RCC 7860 (cell line): Measurements from ENCODE around the gene WWOX.
A peak's percentile ranks its signal among the peaks of the same experiment; 100 is the strongest.

Experiments
- DNase-seq: peaks from one replicate; pipeline ENCODE4 v3.0.0-alpha.2; 2015; ENCODE audit warnings: low spot score
- FAIRE-seq: peaks from 2 replicates; lab custom pipeline; 2012; peaks lifted over from hg19 to GRCh38; lab: Jason Lieb, UNC

The WWOX gene

DNA sequence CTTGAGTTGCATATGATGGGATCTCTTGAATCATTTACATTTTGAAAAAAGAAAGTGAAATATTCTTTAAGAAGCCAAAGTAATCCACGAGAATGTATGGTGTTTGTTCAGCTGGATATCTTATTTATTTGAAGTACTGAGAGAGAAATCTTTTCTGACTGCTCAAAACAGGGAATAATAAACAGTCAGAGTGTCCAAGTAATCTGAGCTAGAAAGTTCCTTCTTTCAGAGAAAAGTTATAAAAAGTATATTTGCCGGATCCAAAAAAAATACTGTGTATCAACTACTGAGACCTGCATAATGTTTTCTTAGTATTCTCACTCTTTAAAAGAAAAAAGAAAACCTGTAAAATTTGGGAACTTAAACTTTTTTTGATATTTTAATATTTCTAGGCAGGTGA is 350.8 kb downstream of the WWOX start:
- no peak for DNase-seq
- no peak for FAIRE-seq

DNA sequence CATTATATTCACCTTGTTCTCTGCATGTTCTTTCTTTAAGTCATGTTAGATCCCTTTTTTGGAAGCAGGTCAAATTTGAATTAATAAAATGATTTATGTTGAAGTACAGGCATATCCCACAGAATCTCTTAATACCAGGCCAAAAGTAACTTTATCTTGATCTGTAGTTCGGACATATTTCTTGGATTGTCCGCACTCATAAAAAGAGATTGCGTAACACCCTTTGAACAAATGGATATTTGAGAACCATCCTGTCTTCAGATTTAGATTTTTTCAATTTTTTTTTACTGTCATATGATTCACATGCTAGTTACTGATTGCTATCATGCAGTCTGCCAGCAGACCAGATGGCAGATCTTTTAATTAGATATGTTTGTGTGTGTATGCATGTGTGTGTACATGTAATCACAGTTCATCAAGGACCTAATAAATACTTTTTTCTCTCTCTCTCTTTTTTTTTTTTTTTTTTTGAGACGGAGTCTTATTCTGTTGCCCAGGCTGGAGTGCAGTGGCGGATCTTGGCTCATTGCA is 352.6 kb downstream of the WWOX start:
- no peak for DNase-seq
- FAIRE-seq, result no peak

DNA sequence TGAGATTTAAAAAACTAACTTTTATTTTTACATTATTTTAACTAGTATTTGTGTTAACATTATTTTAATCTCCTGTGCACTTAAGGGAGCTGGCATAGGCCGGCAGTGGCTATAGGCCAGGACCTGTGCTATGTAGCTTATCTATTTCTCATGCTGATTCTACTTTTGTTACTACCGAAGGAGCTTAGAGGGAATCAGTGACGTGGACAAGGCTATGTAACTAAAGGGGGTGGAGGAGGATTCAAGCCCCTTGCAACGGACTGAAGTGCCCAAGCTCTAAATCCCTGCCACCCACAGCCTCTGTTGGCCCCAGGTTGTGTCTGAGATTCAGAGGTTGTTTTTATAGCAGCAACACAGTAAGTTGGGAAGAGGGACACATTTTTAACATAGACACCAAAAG is 356.4 kb downstream of the WWOX start:
- no peak for DNase-seq
- no peak for FAIRE-seq

DNA sequence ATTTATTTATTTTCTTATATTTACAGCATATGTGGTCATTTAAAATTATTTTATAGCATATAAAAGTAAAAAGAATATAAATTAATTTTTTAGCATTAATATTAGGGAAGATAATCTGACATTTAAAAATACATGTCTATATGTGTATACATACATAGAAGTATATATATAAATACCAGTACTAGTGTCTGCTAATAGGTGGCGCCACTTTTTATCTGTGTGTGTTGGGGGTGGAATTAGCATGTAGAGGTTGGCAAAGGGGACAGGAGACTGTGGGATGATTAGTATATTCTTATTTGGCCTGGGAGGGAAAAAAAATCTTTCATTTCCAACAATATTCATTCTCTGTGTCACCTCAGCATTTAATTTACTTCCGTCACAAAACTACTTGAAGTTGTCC is 359.1 kb downstream of the WWOX start:
- no peak for FAIRE-seq
- no peak for DNase-seq

DNA sequence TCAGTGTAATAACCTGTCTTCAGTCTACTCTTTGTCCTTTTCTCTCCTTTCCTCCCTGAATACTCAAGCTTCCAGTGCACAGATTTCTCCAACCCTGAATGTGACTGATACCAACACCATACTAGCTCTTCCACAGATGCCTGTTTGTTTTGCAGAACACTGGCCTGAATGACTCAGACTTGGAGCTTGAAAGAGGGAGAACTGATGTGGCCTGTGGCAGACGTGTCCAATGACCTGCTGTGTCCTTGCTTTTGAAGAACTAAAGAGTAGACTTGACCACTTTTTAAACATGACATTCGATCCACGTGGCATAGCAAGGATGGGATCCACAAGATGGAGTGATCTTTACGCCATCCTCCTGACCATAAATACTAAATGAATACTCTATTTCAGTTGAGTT is 361.0 kb downstream of the WWOX start:
- DNase-seq (no peak), FAIRE-seq (no peak)

DNA sequence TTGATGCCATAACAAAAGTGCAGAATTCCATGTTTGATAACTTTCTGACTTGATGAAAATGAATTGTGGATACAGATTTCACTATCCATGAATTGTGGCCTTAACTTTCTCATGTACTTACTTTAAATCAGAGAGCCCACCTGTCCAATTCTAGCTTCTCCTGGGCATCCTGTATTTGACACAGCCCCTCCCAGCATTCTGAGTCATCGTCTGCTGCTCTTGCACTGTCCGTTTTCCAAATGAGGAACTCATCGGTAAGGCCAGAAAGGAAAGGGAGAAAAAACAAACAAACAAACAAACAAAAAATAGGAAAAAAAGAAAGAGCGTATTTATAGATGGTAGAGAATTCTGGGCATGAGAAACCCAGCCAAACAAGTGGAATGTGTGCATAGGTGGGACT is 361.6 kb downstream of the WWOX start:
- FAIRE-seq (no peak), DNase-seq (no peak)

DNA sequence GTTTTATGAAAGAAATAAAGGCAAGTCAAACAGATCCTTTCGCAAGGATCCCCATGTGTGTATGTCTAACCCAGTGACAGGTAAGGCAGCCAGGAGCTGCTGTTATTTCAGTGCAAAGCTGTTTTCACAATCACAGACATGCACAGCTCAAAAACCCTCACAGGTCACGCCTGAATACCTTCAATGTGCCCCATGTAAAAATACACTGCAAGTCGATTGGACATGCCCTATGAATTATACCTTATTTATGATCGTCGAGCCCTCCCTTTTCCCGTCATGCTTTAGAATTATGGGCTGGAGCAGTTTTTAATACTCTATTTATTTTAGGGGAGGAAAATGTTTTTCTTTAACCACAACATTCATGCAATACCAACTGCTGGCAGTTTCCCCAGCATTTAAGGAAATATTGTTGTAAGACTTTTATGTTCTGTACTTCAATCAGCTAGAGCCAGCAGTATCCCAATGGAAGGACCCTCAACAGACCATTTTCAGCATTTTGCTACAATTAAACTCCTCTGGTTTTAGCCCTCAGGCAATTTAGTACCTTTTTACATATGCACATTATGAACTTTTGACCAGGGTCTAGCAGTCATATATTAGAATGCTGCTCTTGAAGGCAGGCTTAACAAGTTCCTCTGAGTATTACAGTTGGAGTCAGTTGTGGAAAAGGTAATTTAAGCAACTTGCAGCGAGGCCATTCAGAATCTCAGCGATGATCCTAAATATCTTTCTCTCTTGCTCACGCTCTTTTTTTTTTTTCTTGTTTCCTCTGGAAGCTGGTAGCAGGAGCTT is 362.2 kb downstream of the WWOX start:
- no peak for DNase-seq
- no peak for FAIRE-seq

DNA sequence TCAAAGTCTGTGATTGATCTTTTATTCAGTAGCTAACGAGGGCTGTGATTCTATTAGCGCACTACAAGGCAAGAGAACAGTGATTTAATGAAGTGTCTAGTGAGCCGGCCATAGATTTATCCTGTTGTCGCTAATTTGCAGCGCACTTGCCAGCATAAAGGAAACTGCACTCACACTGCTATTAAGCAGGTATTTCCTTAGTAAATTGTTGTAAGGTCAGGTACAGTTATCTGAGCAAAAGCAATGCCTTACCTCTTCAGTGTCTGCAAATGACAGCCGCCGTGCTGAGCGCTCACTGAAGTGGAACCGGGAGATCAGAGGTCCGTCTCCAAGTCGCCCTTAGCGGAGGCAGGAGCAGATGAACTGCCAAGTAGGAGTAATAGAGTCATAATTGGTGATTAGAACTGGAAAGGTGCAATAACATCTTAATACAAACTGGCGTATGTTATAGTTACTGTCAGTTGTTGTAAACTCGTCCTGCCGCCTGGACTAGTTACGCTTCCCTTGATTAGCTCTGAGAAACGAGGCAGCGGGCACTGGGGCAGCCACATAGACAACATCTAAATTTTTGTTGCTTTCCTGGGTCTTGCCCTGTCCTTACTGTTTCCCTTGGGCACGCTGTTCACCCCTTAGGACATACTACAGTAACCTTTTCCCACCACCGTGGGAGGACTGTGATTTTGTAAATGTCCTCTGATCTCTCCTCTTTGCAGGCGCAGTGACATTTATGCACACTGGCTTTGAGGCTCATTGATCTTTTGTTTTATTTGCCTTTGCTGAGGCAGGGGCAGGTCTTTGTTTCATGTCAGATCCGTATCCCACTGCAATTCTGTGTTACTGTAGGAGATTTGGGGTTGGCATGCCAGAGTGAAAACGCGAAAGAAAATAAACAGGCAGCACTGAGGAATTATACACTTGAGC is 363.1 kb downstream of the WWOX start:
- no peak for FAIRE-seq
- no peak for DNase-seq

DNA sequence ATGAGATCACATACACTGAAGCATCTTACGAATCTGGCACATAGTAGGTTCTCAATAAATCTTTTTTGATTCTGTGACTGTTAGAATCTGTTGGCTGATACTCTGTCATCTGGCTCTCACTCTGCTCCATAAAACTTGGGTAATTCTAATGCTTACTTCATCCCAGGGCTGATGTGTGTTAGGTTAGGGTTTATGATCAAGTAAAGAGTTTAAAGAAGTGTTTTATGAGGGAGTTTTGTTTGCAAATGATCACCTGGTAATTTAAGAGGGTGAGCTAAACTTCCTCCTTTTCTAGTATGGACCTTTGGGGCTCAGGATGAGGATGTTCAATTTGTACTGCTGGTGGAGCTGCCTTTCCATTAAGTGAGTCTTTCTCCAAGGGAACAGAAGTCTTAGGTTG is 364.1 kb downstream of the WWOX start:
- FAIRE-seq (no peak), DNase-seq (no peak)

DNA sequence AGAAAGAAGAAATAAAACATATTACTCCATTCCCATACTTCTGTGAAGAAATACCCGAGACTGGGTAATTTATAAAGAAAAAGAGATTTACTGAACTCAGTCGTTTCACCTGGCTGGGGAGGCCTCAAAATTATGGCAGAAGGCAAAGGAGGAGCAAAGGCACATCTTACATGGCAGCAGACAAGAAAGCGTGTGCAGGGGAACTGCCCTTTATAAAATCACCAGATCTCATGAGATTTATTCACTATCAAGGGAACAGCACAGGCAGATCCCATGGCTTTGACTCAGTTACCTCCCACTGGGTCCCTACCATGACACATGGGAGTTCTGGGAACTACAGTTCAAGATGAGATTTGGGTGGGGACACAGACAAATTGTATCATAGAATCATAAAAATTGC is 365.4 kb downstream of the WWOX start:
- DNase-seq, result no peak
- no peak for FAIRE-seq

DNA sequence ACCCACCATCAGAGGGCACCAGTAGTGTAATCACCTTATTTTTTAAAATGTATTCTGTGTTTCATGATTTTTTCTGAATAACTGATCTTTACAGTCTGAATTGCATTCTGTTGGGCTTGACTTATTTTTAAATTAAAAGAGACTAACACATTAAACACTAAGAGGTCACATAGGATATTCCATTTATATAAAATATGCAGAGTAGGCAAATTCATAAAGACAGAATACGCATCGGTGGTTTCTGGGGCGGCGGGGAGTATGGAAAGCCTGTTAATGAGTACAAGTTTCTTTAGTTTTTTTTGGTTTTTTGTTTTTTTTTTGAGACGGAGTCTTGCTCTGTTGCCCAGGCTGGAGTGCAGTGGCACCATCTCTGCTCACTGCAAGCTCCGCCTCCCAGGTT is 366.3 kb downstream of the WWOX start:
- no peak for FAIRE-seq
- DNase-seq, result no peak

DNA sequence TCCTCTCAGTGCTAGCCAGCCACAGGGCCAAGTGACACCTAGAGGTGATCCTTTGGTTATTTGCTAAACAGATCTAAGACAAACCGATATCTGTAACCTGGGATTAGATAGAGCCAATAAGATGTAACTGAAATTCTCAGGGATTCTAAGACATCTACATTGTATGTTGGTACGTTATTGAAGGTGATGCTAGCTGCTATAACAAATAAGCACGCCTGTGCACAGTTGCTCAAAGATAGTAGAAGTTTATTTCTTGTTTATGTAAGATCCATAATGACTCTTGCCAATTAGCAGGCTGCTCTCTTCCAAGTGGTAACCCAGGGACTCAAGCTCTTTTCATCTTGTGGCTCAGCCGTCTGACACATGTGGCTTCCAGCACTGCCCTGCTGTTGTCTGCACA is 370.3 kb downstream of the WWOX start:
- no peak for FAIRE-seq

DNA sequence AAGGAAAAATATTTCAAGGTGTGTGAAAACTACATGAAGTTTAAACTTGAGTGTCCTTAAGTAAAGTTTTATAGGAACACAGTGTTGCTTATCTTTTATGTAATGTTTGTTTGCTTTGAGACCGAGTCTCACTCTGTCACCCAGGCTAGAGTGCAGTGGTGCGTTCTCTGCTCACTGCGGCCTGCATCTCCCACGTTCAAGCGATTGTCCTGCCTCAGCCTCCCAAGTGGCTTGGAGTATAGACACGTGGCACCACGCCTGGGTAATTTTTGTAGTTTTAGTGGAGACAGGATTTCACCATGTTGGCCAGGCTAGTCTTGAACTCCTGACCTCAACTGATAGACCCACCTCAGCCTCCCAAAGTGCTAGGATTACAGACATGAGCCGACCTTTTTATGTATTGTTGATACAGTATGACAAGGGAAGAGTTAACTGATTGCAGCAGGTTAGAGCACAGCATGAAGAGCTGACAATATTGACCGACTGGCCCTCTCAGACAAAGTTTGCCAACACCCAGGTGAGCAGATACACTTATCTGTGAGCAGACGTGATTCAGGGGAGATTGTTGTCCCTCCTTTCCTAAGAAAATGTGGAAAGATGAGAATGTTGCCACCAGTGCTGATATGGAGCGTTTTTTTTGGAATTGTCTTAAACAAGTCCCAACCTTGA is 373.7 kb downstream of the WWOX start:
- FAIRE-seq (no peak), DNase-seq (no peak)

More for the DNA sequence above, 370.3 kb downstream of the WWOX start:
- no peak for DNase-seq

DNA sequence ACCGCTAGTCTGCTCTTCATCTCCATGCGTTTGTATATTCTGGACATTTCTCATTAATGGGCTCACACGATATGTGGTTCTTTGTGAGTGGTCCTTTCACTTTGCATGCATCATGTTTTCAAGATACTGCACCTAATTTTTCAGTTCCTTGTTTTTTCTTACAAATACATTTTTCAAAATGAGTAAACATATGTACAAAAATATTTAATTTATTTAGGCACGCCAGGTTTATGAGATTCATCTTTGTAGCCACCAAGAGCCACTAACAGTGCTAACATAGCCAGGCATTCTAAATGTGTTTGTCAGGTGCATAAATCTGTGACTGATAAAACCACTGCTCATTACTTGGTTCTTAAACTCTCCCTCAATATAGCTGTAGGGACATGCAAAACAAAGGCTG is 375.3 kb downstream of the WWOX start:
- DNase-seq (no peak), FAIRE-seq (no peak)

DNA sequence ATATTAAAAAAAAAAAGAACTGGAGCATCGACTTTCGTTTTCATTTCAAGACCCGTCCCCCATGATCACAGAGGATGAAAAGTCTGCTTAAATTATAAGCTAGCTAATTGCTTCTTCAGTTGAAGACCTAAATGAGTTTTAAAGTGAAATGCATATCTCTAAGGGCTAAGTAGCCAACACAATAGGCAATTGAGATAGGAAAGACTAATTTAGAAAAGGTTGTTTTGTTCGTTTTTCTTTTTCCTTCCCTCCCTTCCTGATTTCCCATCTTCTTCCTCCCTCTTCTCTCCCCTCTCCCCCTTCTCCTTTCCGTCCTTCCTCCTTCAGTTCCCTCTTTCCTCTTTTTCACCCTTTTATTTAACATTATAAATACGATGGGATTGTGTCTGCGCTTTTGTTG is 377.2 kb downstream of the WWOX start:
- DNase-seq, result no peak
- no peak for FAIRE-seq

DNA sequence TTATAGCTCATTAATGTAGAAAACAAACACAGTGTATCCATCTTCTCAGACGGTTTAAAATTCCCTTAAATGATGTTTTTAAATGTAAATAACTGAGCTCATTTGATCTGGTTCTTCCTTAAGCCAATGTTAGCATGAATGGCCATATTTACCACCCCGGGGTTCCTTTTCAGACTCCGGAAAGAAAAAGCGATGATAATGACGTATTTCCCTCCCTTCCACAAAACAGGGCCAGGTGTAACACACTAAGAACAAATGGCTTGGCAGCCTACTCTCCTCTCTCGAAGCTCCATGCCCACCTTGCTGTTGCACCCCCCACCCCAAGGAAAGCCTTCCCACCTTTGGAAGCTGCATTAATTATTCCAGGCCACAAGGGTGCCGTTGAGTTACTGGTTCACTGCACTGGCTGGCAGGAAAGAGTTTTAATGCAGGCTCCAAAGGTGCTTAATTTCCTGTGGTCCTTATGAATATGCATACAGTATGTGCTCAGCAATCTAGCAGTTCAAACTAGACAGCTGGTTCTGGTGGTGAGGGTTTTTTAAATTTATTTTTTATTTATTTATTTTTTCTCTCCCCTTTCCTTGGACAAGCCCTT is 378.9 kb downstream of the WWOX start:
- FAIRE-seq (no peak), DNase-seq (peak; percentile 6)

DNA sequence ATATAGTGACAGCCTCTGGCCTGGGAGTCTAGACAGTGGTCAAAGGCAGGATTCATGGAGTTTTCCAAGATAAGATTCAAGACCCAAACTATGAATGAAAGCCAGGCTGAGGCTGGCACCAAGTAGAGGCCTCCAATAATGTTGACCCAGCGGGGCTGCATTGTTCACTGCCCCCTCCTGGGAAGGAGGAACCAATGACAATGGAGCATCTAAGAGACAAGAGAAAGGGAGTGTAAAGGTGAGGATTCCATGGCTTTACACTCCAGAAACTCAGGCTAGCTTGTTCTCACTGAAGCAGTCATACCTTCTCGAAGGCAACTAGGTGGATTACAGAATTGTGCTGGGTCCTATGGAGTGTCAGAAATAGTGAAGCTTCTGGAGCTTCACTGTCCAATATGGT is 380.3 kb downstream of the WWOX start:
- no peak for FAIRE-seq
- DNase-seq, result no peak

DNA sequence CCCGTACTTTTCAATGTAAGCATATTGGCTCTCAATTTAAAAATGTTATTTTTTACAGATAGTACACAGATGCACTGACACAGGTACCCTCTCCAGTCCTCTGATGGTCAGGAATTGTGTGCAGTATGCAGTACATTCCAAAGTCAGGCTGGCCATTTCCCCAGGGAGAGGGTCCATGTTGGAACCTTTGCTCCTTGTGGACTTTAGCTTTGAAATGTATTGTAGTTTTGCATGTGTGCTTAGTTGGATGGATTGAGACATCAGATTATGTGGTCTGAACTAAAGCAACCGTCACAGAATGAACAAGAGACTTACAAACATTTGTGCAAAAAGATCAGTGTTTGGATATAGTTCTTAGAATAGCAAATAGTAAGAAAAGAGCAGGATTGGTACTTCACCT is 381.1 kb downstream of the WWOX start:
- FAIRE-seq, result no peak
- no peak for DNase-seq

DNA sequence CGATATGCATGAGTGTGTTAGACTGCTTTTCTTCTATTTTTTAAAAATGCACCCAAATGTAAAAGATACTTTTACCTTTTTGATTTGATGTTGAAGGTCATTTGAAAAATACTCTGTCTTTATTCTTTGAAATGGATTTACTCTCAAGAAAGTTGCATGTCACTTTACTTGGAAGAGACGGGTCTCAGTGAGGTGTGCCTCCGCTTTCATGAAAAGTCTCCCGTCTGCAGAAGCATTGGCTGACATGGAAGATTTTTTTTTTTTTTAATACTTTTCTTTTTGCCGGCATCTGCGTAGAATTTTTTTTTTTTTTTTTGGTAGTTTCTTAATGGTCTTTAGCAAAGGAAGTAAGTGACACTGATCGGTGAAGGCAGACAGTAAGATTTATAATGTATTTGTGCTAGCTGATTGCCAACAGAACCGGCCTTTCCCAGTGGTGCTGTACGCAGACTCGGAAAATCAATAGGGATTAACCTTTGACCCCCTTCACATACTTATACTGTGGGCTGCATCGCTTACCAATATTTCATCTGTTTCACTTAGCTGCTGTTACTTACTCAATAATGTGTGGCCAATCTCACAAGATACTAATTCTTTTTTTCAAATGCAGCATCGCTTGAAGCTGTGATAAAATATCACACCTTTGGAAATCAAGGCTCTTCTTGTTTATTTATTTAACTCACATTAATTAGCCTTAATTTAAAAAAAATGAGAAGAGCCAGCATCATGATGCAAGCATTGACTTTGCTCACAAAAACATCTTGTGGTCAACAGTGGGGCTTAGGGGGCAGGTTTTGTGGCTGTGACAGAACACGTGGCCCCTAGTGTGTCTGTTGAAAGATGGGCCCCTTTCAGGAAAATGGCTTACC is 383.9 kb downstream of the WWOX start:
- FAIRE-seq (no peak), DNase-seq (no peak)

DNA sequence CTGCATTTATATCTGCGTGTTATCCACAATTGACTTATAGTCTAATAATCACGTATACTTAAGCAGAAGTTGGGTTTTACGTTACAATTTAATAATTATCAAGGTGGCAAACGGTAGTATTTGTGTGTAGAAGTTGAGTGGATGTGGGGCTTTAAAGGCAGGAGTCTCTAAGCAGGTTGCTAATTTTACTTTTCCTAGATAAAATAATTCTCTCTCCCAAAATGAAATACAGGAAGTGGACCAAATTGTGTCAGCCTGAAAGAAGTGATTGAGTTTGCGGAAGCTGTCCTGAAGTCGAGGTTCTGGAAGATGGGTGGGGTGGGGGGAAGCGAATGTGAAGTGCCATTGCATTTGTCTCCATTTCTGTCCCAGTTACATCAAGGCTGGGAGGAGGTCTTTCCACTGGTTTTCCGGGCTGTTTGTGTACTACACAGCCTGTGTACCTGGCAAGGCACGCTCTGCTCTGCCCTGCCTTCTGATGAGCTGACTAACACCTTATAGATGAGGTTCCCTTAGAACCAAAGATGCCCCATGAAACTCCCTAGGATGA is 385.1 kb downstream of the WWOX start:
- DNase-seq (no peak), FAIRE-seq (no peak)
